GM23338 (cell line): Measurements from ENCODE around the gene ANKRD13C. TPM values are rescaled to one million over a fixed set of nuclear protein-coding genes. Genes with fewer than 3 reads are reported as not detected.

Experiments used
- ATAC-seq: fragments of 200-7000 bp; cut with Tn5 transposase; 3 replicates; pipeline ENCODE4 v1.9.1; 2020
- DNase-seq: peaks from one replicate; pipeline ENCODE4 v3.0.0-alpha.2; 2015; ENCODE audit warnings: low spot score
- H2AFZ ChIP-seq: fragments of 200-600 bp; sonication (generic); 2 replicates; pipeline ENCODE4 v1.8.0; 2016; ENCODE audit warnings: antibody characterized with exemption, mild to moderate bottlenecking, moderate library complexity
- H3F3A ChIP-seq: fragments of 200-600 bp; sonication (generic); replicated peaks from 2 replicates; pipeline ENCODE4 v1.8.0; 2017; ENCODE audit warnings: antibody characterized with exemption, mixed run types, low read depth
- H3K27ac ChIP-seq: fragments of 200-600 bp; sonication (generic); 2 replicates; pipeline ENCODE4 v1.6.1; 2016; ENCODE audit warnings: low read depth
- H3K27me3 ChIP-seq: fragments of 200-600 bp; sonication (generic); 2 replicates; pipeline ENCODE4 v1.8.0; 2016; ENCODE audit warnings: mild to moderate bottlenecking, mixed run types, moderate library complexity; ENCODE audit not compliant: insufficient read depth
- H3K36me3 ChIP-seq: fragments of 200-600 bp; sonication (generic); 2 replicates; pipeline ENCODE4 v1.8.0; 2016; ENCODE audit warnings: mild to moderate bottlenecking; ENCODE audit not compliant: insufficient read depth
- H3K4me1 ChIP-seq: fragments of 200-600 bp; sonication (generic); 2 replicates; pipeline ENCODE4 v1.8.0; 2016; ENCODE audit warnings: mild to moderate bottlenecking, moderate library complexity; ENCODE audit not compliant: insufficient read depth
- H3K4me2 ChIP-seq: fragments of 200-600 bp; sonication (generic); 2 replicates; pipeline ENCODE4 v1.7.1; 2017; ENCODE audit warnings: mixed run types
- H3K4me3 ChIP-seq: fragments of 200-600 bp; sonication (generic); 2 replicates; pipeline ENCODE4 v1.6.1; 2016; ENCODE audit warnings: mixed run types
- H3K79me2 ChIP-seq: fragments of 200-600 bp; sonication (generic); replicated peaks from 2 replicates; pipeline ENCODE4 v1.8.0; 2017; ENCODE audit warnings: mild to moderate bottlenecking; ENCODE audit not compliant: insufficient read depth
- H3K9me2 ChIP-seq: fragments of 200-600 bp; sonication (generic); 2 replicates; pipeline ENCODE4 v1.8.0; 2017; ENCODE audit not compliant: insufficient read depth
- H4K20me1 ChIP-seq: fragments of 200-600 bp; sonication (generic); replicated peaks from 2 replicates; pipeline ENCODE4 v1.8.0; 2017; ENCODE audit warnings: mild to moderate bottlenecking; ENCODE audit not compliant: insufficient read depth
- H3K27ac Mint-ChIP-seq: 2 replicates; pipeline ENCODE4 v1.8.0; 2020; ENCODE audit warnings: inconsistent platforms, mild to moderate bottlenecking, moderate library complexity, mixed read lengths
- H3K27me3 Mint-ChIP-seq: 3 replicates; pipeline ENCODE4 v1.8.0; 2022; ENCODE audit warnings: low read depth, mild to moderate bottlenecking, moderate library complexity, mixed read lengths, inconsistent platforms; ENCODE audit not compliant: insufficient read depth, poor library complexity
- H3K36me3 Mint-ChIP-seq: 3 replicates; pipeline ENCODE4 v1.8.0; 2021; ENCODE audit warnings: low read depth, mild to moderate bottlenecking, inconsistent platforms, moderate library complexity, mixed read lengths
- H3K4me1 Mint-ChIP-seq: 3 replicates; pipeline ENCODE4 v1.8.0; 2020; ENCODE audit warnings: mild to moderate bottlenecking, inconsistent platforms, mixed read lengths
- H3K4me3 Mint-ChIP-seq: 3 replicates; pipeline ENCODE4 v1.8.0; 2021; ENCODE audit warnings: moderate library complexity, mild to moderate bottlenecking, inconsistent platforms, mixed read lengths
- H3K9me3 Mint-ChIP-seq: 3 replicates; pipeline ENCODE4 v1.8.0; 2020; ENCODE audit warnings: moderate library complexity, mild to moderate bottlenecking, inconsistent platforms, mixed read lengths
- CREB1 ChIP-seq: fragments of 250-450 bp; sonication (Bioruptor Pico); IDR thresholded peaks from 2 replicates; pipeline ENCODE4 v1.5.0; 2020; ENCODE audit warnings: low read depth, mild to moderate bottlenecking, moderate library complexity
- CTCF ChIP-seq, 2 experiments: fragments of 200-600 bp in 1 of 2; sonication (generic) in 1 of 2; conservative IDR thresholded peaks; 2 replicates each; pipeline versions ENCODE4 v1.5.1 to v1.6.1; 2016 to 2017; ENCODE audit warnings: antibody characterized with exemption in 2 of 2, low read depth in 2 of 2, mild to moderate bottlenecking in 2 of 2, moderate library complexity in 1 of 2
- ETS1 ChIP-seq: IDR thresholded peaks from 2 replicates; pipeline ENCODE4 v1.6.1; 2016; ENCODE audit warnings: antibody characterized with exemption
- EZH2 ChIP-seq: fragments of 200-600 bp; sonication (generic); IDR thresholded peaks from one replicate; pipeline ENCODE4 v1.8.0; 2017; ENCODE audit warnings: antibody characterized with exemption, mild to moderate bottlenecking, low read depth; ENCODE audit not compliant: unreplicated experiment
- EZH2phosphoT487 ChIP-seq: fragments of 200-600 bp; sonication (generic); IDR thresholded peaks from one replicate; pipeline ENCODE4 v1.8.1; 2018; ENCODE audit warnings: antibody characterized with exemption; ENCODE audit not compliant: unreplicated experiment
- JUNB ChIP-seq: IDR thresholded peaks from one replicate; pipeline ENCODE4 v1.6.1; 2016; ENCODE audit warnings: antibody characterized with exemption; ENCODE audit not compliant: unreplicated experiment
- NANOG ChIP-seq: IDR thresholded peaks from 2 replicates; pipeline ENCODE4 v1.6.1; 2016; ENCODE audit warnings: antibody characterized with exemption, borderline replicate concordance
- POLR2AphosphoS5 ChIP-seq: IDR thresholded peaks from 2 replicates; pipeline ENCODE4 v1.6.1; 2016; ENCODE audit warnings: antibody characterized with exemption, low read depth
- REST ChIP-seq: IDR thresholded peaks from one replicate; pipeline ENCODE4 v1.6.1; 2018; ENCODE audit warnings: antibody characterized with exemption; ENCODE audit not compliant: unreplicated experiment
- STAT1 ChIP-seq: IDR thresholded peaks from one replicate; pipeline ENCODE4 v1.6.1; 2016; ENCODE audit warnings: antibody characterized with exemption; ENCODE audit not compliant: unreplicated experiment
- ZNF114 ChIP-seq: fragments of 250-450 bp; sonication (Bioruptor Pico); IDR thresholded peaks from 2 replicates; pipeline ENCODE4 v1.5.0; 2020; ENCODE audit warnings: mild to moderate bottlenecking, moderate library complexity
- ZNF331 ChIP-seq: fragments of 250-450 bp; sonication (Bioruptor Pico); IDR thresholded peaks from 2 replicates; pipeline ENCODE4 v1.5.0; 2020; ENCODE audit warnings: low read depth, mild to moderate bottlenecking, moderate library complexity
- ZNF462 ChIP-seq: fragments of 250-450 bp; sonication (Bioruptor Pico); IDR thresholded peaks from 2 replicates; pipeline ENCODE4 v1.5.0; 2020; ENCODE audit warnings: mild to moderate bottlenecking, moderate library complexity
- polyA plus RNA-seq: library from polyadenylated mRNA; unstranded; fragments of >200 nt; fragmentation: Nextera tagmentation; extraction: Ambion mirVana; gene quantifications from 2 replicates; pipeline ENCODE4 v1.2.1, GENCODE V29; 2016
- total RNA-seq: library from RNA; depleted of rRNA; stranded (reverse); fragments of >200 nt; shearing (Covaris generic); gene quantifications from 2 replicates; pipeline ENCODE4 v1.2.3, GENCODE V29; 2014

ANKRD13C gene
- total and polyA plus RNA-seq, 2 experiments from 2014 or later: 12.3 to 32.5 TPM

GRCh38 chr1:70334436-70334835, 20.1 kb downstream of the ANKRD13C start:
- H3K36me3 Mint-ChIP-seq: peaks cover 16% of the 10 kb centered on the region; the same call in 2 of the 3 replicates

More at GRCh38 chr1:70334436-70334835, 20.1 kb downstream of the ANKRD13C start:
- Mint-ChIP-seq H3K4me3 (no peak overlapping the region), H3K27ac (no peak overlapping the region), H3K9me3 (no peaks in the 10 kb centered on the region), H3K27me3 (peaks cover 3% of the 10 kb centered on the region), H3K4me1 (peaks cover 4% of the 10 kb centered on the region; the same call in 2 of the 3 replicates)
- no peaks in the 10 kb centered on the region for H3F3A ChIP-seq
- DNase-seq (no peak), ATAC-seq (no peak)
- peaks cover 2% of the 10 kb centered on the region; the same call in 1 of the 2 replicates for H4K20me1 ChIP-seq
- H3K27ac ChIP-seq: peak overlapping the region; percentile 36; the same call in 1 of the 2 replicates
- TF ChIP-seq JUNB: no peak
- TF ChIP-seq CREB1: no peak
- TF ChIP-seq ZNF462 (CRISPR knock-in tag): no peak
- no peak for TF ChIP-seq ZNF114 (CRISPR knock-in tag)
- no peak for TF ChIP-seq EZH2phosphoT487
- no peak for TF ChIP-seq REST
- no peak for TF ChIP-seq STAT1
- no peak for TF ChIP-seq ZNF331
- TF ChIP-seq EZH2: no peak
- TF ChIP-seq CTCF (conservative IDR thresholded peaks at IDR 0.05; ENCODE audit: low read depth in 2 of 2): no peak
- no peak for TF ChIP-seq NANOG
- TF ChIP-seq POLR2AphosphoS5: no peak
- no peak for TF ChIP-seq ETS1
- H3K9me2 ChIP-seq: no peaks in the 10 kb centered on the region
- H2AFZ ChIP-seq: no peak overlapping the region
- no peaks in the 10 kb centered on the region for H3K36me3 ChIP-seq
- no peak overlapping the region for H3K4me2 ChIP-seq
- H3K4me1 ChIP-seq: no peaks in the 10 kb centered on the region
- H3K79me2 ChIP-seq: peaks cover 83% of the 10 kb centered on the region
- H3K4me3 ChIP-seq: no peak overlapping the region
- no peaks in the 10 kb centered on the region for H3K27me3 ChIP-seq
